Measurements from ENCODE around the gene TAF6.

Gene TAF6

DNA sequence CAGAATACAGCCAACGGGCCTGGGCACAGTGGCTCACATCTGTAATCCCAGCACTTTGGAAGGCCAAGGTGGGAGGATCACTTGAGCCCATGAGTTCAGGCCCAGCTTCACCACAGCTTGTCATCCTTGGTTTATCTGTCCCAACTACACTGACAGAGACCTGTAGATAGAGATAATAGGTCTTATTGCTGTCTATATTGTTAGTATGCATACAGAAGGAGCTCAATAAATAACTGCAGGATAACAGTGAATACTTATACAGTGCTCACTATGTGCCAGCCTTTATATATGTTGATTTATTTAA lies 1.5 kb upstream of the TAF6 start:
- DNase-seq, result no peak

DNA sequence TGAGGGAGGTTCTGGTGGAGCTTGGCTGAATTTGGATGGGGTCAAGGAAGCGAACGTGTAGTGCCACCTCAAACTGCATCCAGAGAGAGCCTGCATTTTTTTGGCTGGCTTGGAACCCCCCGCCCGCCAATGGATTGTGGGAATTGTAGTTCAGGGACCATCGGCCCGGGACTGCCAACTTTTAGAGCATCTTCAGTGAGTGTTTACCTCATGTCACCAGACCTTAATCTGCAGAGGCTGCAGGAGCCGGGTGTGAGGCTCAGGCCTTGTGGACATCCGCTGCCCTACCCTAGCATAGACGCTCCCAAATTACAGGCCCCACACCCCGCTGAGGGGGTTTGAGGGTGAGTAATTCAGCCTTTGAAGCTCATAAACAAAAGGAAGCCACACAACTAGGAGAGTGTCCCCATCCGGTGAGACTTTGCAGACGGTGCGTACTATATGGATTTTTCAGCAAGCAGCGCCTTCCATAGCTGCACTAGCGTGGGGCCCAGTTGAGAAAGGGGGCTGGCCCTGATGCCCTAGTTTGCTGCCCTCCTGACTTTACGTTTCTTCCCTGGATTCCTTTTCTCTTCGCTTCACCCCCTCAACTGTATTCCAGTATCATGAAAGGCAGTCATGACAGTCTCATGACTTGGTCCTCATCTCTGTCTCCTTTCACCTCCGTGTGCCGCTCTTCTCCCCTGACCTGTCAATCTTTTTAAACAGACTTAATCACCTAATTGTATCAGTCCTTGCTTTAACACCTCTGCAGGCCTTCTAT lies 993 bp upstream of the TAF6 start:
- peak in 1 of 2 experiments; percentile 81 for DNase-seq

DNA sequence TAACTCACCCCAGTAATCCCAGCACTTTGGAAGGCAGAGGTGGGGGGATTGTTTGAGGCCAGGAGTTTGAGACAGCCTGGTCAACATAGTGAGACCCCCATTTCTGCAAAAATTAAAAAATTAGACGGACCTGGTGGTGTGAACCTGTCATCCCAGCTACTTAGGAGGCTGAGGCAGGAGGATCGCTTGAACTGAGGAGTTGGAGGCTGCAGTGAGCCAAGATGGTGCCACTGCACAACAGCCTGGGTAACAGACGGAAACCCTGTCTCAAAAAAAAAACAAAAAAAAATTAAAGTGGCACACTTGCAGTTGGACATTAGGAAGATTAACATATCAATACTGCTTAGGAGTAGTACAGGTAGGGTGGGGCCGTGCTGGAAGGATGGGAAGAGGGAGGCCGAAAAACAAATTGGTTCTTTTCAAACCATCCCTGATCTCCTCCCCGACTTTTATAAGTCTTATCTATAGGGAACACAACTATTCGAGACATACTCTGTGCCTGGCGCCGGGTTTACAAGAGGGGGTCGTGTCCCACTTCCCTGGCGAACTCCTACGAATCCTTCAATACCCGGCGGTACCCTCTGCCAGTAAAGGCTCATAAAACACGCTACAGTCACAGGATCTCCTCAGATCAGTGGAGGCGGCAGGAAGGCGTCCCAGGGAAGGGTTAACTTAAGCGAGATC lies 628 bp downstream of the TAF6 start:
- DNase-seq, result no peak

DNA sequence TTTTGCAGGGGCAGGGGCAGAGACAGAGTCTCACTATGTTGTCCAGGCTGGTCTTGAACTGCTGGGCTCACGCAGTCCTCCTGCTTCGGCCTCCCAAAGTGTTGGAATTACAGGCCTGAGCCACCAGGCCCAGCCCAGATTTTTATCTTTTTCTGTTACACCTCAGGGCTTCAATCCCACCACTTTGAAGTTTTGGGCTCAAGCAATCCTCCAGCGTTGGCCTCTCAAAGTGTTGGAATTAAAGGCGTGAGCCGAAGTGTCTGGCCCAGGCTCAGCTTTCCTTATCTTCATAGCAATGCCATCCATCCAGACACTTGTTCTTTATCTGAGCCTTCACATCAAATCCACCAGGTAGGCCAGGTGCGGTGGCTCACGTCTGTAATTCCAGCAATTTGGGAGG lies 4.1 kb downstream of the TAF6 start:
- no peak for DNase-seq

DNA sequence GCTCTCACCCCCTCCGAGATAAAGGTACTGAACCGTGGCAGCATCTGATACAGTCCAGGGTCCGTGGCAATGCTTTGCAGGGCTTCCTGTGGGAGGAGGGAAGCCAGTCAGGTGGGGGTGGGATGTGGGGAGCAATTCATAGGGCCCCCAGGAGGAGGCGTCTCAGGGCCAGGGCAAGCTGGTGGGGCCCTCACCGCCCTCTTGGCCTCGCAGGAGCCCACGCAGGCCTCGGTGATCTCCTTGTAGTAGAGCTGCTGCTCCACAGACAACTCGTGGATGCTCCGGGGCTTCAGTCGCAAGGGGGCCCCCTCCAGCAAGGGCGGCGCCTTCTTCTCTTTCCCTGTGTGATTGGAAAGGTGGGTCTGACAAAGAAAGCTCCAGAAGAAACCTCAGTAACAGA lies 7.2 kb downstream of the TAF6 start:
- DNase-seq, result no peak

DNA sequence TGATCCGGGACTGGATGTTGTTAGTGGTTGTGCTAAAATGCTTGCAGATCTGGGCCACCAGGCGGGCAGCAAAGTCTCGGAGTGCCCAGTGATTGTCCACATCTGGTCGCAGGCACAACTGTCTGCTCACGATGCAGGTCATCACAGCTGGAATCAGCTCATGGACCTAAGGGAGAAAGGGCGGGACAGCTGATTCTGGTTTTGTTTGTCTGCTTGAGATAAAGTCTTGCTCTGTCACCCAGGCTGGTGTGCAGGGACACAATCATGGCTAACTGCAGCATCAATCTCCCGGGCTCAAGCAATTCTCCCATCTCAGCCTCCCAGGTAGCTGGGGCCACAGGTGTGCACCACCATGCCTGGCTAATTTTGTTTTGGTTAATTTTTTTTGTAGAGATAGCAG lies 8.0 kb downstream of the TAF6 start:
- no peak for DNase-seq

DNA sequence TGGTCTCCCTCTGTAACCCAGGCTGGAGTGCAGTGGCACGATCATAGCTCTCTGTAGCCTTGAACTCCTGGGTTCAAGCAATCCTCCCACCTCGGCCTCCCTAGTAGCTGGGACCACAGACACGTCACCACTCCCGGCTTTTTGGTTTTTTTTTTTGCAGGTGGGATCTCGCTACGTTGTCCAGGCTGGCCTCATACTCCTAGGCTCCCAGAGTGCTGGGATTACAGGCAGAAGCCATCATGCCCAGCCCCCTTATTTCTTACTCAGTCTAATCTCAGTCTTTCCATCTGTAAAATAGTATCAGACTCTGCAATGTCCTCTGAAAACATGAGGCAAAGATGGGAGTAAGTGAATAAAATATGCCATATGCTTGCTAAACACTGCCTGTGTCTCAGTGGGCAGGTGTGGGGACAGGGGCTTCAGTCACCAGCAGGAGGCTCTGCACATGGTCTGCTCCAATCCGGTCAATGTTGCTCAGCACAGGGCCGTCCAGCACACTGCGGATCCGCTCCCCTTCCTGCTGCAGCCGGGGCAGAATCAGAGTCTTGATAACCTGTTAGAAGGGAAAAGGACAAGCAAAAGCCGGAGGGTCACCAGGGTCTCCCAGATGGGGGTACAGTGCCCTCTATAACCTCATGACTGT lies 9.5 kb downstream of the TAF6 start:
- no peak for DNase-seq

DNA sequence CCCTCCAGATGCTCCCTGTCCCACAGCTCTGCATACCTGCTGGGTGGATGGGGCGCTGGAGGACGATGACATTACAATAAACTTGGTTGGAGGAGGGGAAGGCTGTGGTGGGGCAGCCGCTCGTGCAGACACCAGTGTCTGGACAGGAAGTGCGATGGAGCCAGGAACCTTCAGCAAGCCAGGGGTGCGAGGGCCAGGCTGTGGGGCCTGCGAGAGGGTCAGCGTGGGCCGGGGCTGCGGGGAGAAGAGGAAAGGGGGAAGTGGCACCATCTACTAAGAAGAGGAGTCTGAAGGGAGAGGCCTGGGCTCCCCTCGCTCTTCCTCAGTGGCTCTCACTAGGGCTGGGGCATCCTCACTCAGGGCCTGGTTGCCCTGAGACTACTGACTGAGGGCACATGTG lies 11.3 kb downstream of the TAF6 start:
- DNase-seq, result no peak

DNA sequence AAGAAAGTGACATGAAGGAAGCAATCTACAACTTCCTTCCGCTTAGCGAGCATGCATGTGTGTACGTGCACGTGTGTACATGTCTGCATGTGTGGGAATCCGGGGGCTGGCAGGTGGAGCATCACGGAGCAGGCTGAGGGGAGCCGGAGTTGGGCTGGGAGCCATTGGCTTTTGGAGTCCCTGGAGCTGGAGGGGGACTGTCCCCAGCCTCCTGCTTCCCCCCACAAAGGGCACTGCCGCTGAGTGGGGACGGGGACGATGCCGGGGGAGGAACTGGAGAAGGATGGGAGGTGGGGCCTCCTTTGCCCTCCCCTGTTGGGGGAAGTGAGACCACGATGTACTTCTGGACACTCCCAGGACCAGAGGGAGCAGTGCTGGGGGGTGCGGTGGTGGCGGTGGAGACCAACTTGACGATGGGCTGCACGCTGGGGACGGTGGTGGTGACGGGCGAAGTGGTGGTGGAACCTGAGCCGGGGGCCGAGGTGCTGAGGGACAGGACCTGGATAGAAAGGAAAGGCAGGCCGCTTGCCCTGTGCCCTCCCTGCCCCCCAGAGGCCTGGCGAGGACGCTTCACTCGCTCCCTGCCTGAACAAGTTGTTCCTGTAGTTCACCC lies 11.9 kb downstream of the TAF6 start:
- no peak for DNase-seq

DNA sequence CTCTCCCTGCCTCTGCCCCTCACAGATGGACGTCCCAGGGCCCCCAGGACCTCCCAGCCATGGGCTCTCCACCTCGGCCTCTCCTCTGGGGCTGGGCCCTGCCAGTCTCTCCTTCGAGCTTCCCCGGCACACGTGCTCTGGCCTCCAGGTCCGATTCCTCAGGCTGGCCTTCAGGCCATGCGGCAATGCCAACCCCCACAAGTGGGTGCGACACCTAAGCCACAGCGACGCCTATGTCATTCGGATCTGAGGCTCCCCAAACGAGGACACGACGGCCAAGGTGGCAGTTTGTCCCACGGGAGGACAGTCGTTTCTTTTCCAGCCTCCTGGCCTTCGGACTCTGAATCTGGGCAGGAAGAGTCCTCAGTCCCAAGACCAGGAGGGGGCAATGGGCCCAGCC lies 12.5 kb downstream of the TAF6 start:
- DNase-seq, result no peak

DNA sequence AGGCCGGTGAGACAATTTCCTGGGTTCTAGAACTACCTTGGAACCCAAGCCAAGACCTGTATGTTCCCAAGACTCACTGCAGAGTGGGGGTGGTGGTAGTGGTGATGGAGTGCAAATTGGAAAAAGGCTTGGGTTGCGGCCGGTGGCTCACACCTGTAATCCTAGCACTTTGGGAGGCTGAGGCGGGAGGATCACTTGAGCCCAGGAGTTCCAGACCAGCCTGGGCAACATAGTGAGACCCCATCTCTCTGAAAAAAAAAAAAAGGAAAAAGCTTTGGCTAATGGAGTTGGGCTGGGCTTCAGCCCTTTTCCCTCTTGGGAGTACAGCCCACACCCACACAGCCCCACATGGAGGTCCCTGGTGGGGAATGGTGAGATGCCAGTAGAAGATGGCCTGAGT lies 13.6 kb downstream of the TAF6 start:
- DNase-seq, result no peak

DNA sequence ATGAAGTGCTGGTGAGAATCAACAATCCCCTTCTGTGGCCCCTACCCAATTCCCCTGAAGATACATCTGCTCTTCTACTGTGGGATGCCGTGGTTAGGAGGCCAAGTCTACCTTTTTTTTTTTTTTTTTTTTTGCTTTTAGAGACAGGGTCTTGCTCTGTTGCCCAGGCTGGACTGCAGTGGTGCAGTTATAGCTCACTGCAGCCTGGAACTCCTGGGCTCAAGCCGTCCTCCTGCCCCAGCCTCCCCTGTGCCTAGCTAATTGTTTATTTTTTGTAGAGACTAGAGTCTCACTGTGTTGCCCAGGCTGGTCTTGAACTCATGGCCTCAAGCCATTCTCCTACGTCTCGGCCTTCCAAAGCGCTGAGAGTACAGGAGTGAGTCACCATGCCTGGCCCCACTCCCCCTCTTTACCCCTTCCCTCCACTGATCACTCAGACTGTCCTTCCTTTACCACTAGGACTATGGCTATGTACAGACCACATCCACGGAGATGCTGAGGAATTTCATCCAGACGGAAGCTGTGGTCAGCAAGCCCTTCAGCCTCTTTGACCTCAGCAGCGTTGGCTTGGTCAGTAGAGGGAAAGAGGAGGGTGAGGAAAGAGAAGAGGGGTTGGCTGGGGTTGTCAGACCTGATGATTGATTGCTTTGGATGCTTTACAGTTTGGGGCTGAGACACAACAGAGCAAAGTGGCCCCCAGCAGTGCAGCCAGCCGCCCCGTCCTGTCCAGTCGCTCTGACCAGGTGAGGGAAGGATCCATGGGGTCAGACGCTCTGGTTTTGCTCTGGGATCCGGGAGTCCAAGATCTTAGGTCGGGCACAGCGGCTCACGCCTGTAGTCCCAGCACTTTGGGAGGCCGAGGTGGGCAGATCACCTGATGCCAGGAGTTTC lies 16.0 kb downstream of the TAF6 start:
- no peak for DNase-seq

DNA sequence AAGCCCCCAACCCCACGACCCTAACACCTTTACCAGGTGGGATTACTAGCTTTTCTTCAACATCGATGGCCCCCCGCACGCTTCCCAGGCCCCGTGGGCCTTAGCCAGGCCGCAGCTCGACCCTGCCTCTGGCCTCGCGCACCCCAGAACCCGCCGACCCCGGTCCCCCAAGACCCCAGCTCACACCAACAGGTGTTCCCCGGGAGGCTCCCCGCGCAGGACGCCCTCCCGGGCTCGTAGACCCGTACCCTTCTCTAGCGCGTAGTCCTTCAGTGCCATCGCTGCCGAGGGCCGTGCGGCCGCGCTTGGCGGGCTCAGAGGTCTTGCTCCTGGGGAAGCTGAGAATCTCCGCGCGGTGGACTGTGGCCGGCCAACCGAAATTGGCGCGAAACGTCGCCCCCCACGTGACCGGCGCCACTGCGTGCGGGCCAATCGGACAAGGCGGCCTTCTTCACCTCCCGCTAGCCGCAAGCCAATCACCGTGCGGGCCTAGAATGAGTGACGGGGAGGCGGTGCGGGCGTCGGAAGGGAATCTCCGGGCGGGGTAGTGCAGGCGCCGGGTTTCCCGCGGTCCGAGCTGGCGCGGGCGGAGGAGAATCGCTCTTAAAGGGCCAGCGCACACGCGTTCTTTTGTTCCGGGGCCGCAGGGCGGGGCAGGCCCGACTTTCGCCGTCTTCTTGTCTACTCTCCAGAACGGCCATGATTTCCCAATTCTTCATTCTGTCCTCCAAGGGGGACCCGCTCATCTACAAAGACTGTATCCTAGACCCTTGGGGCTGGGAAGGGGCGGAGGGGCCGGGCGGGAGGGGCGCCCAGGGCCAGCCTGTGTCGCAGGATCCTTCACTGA lies 17.9 kb downstream of the TAF6 start, which contains the start of the genes AP4M1 and MCM7:
Gene AP4M1, plus strand, starts transcription at position 628 of the 847 bp plus-strand sequence. Its CDS starts 72 bp downstream, at position 700.
Gene MCM7, minus strand, starts transcription at position 382 of the 847 bp plus-strand sequence. Its CDS starts 103 bp downstream, at position 279.
- peak; percentile 89 to 97 for DNase-seq

DNA sequence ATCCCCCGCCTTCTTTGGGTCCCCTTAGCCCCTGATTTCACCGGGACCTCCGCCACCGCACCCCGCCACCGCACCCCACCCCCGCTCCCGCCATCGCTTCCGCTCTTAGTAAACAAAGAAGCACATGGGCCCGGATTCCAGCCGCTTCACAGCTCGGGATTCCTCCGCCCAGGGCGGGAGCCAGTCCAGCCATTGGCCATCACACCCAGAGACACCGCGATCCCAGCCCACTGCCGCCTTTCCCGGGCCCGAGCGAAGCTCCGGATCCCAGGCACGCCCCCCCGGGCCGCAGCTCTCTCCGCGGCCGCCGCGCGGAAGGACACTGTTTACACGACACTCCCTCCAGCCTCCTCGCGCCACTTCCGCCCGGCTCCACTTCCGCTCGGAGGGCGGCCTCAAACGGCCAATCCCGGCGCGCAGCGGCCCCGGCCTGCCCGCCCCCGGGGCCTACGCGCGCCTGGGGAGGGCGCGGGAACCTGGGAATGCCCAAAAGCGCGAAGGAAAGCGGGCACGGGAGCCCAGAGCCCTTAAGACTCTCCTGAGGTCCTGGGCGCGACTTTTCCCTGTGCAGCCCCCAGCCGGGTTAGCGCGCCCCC lies 18.6 kb downstream of the TAF6 start:
- DNase-seq, result peak in 1 of 2 experiments; percentile 52

DNA sequence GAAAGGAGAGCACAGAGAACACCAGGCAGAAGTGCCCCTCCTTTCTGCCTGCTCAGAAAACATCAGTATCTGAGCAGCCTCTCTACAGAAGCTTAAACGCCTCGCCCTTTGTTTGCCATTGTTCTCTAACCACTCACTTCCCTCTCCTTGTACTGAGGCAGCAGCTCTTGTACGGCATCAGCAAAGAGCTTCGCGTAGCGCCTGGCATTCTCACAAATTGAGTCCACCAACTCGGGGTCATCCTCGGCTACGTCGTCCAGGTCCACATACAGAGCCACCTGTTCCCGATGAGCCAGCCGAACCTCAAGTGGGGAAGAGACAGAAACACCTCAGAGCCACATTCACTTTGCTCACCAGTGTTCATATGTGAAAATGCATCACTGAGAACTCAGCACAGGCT lies 19.7 kb downstream of the TAF6 start:
- DNase-seq, result no peak

DNA sequence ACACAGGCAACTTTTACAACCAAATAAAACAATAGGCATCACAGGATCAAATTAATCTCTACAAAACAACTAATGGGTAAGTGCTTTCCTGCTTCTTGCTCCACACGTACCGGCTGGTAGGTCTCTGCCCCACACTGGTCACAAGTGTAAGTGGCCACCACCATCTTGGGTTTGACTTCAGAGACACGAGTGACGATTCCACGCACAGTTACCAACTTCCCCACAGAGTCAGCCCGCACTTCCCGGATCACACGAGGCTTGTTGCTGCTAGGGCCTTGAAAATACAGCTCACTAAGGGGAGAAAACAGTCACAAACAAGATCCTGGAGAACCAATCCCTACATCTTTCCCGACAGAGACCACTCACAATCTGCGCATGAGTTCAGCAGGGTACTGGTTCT lies 20.2 kb downstream of the TAF6 start:
- DNase-seq, result no peak

DNA sequence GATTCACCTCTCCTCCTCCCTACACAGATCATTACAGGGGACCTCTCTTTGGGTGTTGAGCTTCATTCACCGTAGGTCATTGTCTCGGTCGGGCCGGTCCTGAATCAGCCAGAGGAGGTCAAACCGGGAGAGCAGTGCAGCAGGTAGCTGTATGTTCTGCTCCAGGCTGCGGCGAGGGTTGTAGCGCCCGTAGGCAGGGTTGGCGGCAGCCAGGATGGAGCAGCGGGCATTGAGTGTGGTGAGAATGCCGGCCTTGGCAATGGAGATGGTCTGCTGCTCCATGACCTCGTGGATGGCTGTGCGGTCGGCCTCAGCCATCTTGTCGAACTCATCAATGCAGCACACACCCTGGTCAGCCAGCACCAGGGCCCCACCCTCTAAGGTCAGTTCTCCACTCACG lies 23.5 kb downstream of the TAF6 start:
- DNase-seq, result no peak

DNA sequence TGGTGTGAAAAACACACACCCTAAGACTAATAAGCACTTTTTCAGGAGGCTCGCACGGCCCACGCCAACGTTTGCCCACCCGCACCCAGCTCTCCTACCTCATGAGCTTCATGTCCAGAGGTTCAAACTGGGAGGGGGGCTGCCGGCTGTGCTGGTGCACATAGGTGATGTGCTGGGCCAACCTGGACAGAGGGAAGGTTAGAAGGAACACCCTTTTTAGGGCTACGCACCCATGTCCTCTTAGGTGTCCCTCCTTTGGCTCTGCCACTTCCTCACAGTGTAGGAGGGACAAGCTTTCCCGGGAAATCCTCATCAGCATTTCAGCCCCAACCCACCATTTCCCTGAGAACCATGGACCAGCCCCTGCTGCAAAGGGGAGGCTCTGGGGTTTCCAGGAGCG lies 23.9 kb downstream of the TAF6 start:
- DNase-seq, result no peak

DNA sequence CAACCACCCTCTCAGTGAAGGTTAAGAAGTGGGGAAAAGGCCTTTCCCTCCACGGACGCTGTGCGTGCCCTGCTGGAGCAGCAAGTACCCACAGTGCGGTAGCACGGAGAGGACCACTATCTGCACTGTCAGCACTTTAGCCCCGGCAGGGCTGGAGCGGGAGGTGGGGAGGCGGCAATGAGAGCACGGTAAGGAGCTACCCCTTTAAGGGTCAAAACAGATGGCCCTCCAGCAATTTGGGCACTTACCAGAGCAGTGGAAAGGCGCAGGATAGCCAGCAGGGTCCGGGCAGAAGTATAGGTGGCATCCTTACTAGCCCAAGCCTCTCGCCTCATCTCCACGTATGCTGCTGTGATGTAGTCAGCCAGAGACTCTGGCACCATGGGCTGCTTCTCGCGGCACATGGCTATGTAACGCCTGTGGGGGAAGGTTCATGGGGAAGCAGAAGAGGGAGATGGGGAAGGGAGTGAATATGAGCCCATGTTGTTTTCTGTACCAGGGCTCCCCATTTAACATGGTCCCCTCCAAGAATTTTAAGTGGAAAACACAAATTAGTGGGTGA lies 25.2 kb downstream of the TAF6 start:
- DNase-seq, result no peak

DNA sequence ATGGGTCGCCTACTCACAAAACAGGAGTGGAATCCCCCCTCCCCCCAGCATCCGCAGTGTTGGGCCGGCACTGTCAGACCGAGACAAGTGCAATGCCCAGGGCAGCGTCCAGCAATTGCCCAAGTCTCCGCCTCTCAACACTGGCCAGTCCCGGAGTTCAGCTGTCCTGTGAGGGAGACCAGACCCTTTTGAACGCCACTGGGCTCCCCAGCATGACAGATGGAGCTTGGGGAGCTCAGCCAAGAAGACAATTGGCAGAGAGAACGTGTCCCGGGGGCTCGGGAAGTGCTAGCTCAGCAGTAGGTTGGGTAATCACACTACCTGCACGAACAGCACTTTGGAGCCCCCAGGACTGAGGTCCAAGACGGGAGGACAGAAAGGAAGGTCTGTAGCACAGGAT lies 25.7 kb downstream of the TAF6 start:
- DNase-seq, result no peak

DNA sequence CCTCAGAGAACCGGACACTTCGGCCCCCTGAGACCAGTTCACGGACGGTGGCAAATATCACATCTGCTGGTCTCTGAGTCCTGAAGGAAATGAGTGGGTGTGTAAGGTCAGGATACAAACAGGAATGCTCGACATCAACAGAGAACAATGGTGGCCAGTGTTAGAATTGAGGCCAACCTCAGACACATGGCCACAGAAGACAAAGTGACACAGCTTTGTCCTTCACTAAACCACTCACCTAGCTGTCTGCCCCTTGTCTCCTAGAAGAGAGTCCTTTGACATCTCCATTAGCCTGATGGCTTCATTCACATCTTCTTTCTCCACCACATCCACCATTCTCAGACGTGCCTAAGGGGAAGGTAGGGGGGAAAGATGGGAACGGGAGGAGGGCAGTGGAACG lies 26.1 kb downstream of the TAF6 start:
- DNase-seq, result no peak
